HG03025 (cell line): ENCODE data around the gene TPPP3.
"Not testable (repeated sequence)": the region's sequence is repeated elsewhere in the genome, so short reads cannot be mapped to it uniquely, and the experiment has no call there.

Experiments
- ATAC-seq: cut with Tn5 transposase; IDR thresholded peaks from one replicate; pipeline ENCODE4 v1.9.1; 2021; ENCODE audit warnings: mild to moderate bottlenecking, moderate library complexity; ENCODE audit not compliant: unreplicated experiment, low FRiP score

The TPPP3 gene

DNA sequence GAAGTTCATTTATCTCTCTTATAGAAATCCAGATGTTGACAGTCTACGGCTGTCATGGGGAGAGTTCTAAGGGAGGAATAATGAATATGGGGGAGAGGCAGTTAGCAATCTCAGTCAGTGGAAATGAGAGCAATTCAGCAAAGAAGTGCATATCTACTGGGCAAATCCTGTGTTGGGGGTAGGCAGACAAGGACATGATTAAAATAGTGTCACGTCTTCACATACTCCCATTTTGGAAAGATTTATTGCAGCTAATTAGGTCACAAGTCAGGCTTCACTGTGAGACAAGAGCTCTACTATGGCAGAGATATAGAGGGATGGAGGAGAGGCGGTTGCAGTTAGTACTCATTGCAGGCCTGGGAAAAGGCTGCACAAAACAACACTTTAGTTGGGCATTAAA, 36.9 kb downstream of the TPPP3 start:
- ATAC-seq, result no peak

- ATAC-seq, result not testable (repeated sequence)
These were observed 40.8 kb downstream of the TPPP3 start for GRCh38 chr16:67352463-67352862.

GRCh38 chr16:67350324-67350723, 43.0 kb downstream of the TPPP3 start:
- no peak for ATAC-seq

- ATAC-seq, result no peak
These were observed 44.1 kb downstream of the TPPP3 start for GRCh38 chr16:67349172-67349571.

DNA sequence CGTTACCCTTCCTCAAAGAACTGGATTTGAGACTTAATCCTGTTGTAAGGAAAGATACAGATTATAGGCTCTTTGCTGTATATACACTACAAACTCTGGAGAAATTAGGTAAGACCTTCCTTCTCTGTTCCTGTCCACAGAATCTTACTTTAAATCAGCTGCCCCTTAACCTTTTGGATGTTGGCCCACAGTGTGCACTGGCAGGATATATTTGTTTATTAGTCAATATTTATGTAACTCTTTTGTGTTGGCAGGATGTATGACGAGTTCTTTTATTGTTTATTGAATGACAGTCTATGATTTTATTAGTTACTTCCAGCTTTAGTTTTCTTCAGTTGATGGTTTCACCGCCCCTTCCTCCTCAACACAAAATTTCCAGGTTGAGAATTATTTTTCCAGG, 47.0 kb downstream of the TPPP3 start:
- no peak for ATAC-seq

DNA sequence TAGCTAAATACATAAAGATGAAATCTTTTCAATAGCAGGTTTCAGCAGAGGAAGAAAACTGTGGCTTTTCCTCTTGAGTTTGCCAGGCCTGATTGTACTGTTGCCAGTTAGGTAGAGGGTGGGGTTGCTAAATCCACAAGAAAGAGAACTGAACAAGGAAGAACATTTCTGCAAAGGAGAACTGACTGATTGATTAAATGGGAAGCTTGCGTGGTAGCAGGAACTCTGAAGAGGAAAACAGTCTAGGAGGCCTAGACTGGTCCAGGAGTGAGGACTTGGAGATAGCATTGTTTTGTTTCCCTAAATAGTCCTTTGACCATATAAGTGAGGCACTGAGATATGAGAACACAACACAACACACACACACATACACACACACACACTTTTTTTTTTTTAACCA, 47.9 kb downstream of the TPPP3 start:
- no peak for ATAC-seq

DNA sequence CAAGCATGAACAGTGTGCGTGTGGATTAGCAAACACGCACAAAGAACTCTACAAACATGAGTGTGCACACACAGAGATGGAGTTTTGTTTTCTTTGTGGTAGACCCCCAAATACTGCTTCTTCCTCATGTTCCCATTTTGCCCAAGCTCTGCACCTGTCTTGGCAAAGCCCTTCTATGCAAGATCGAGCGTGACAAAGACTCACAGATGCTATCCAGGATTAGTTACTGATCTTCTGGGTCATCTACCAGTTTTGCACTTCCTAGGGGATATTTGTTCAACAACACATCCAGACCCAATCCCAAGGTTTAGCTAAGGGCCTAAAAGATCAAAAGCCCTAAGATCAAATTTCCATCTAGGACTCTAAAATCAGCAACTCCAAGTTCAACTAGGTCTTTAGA, 50.7 kb downstream of the TPPP3 start:
- no peak for ATAC-seq

DNA sequence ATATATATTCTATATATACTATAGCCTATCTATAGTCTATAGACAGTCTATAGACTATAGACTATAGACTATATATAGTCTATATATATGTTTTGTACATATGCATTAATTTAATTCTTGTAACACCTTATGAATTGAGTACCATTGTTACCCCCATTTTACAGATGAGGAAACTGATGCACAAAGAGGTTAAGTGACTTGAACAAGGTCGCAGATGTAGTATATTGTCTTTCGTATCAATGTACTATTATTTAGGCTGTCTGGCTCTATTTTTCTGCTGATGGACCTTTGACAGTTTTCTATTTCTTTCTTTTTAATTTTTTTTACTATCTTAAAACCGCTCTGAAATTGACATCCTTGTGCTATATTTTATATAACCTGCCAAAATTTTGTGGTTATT, 52.0 kb downstream of the TPPP3 start:
- ATAC-seq, result no peak
